Nephron progenitor cell (in vitro differentiated cells): Measurements from ENCODE around the gene SPDYE4.

Experiments used
- DNase-seq: peaks from one replicate; pipeline ENCODE4 v3.0.0; 2021
- H3K27ac Mint-ChIP-seq: 2 replicates; pipeline ENCODE4 v1.8.0; 2021; ENCODE audit warnings: mild to moderate bottlenecking, moderate library complexity, mixed read lengths
- H3K27me3 Mint-ChIP-seq: 2 replicates; pipeline ENCODE4 v1.8.0; 2021; ENCODE audit warnings: mild to moderate bottlenecking, low read depth, mixed read lengths; ENCODE audit not compliant: poor library complexity
- H3K36me3 Mint-ChIP-seq: 2 replicates; pipeline ENCODE4 v1.8.0; 2021; ENCODE audit warnings: low read depth, mixed read lengths
- H3K4me1 Mint-ChIP-seq: 2 replicates; pipeline ENCODE4 v1.8.0; 2021; ENCODE audit warnings: mixed read lengths
- H3K4me3 Mint-ChIP-seq: 2 replicates; pipeline ENCODE4 v1.8.0; 2021; ENCODE audit warnings: mild to moderate bottlenecking, moderate library complexity, mixed read lengths
- H3K9me3 Mint-ChIP-seq: 2 replicates; pipeline ENCODE4 v1.8.0; 2021; ENCODE audit warnings: mild to moderate bottlenecking, moderate library complexity, mixed read lengths
- CTCF ChIP-seq: fragments of 200-600 bp; sonication (generic); IDR thresholded peaks from 2 replicates; pipeline ENCODE4 v1.5.0; 2021; ENCODE audit warnings: antibody characterized with exemption

SPDYE4 gene

GRCh38 chr17:8726941-8727555 lies 31.3 kb downstream of the SPDYE4 start:
- H3K4me1 Mint-ChIP-seq: peaks cover 16% of the 10 kb centered on the region
- TF ChIP-seq CTCF: no peak
- H3K27ac Mint-ChIP-seq: no peak overlapping the region
- no peaks in the 10 kb centered on the region for H3K9me3 Mint-ChIP-seq
- no peak overlapping the region for H3K4me3 Mint-ChIP-seq
- DNase-seq: no peak
- H3K36me3 Mint-ChIP-seq: no peaks in the 10 kb centered on the region
- H3K27me3 Mint-ChIP-seq: peaks cover 5% of the 10 kb centered on the region

GRCh38 chr17:8725881-8726876 lies 32.2 kb downstream of the SPDYE4 start:
- no peaks in the 10 kb centered on the region for H3K36me3 Mint-ChIP-seq
- no peak overlapping the region for H3K4me3 Mint-ChIP-seq
- DNase-seq: no peak
- H3K4me1 Mint-ChIP-seq: peaks cover 22% of the 10 kb centered on the region
- H3K9me3 Mint-ChIP-seq: no peaks in the 10 kb centered on the region
- H3K27me3 Mint-ChIP-seq: peaks cover 5% of the 10 kb centered on the region
- no peak for TF ChIP-seq CTCF
- peak overlapping the region; percentile 79 for H3K27ac Mint-ChIP-seq

- Mint-ChIP-seq H3K4me1 (peaks cover 23% of the 10 kb centered on the region), H3K4me3 (no peak overlapping the region), H3K9me3 (no peaks in the 10 kb centered on the region), H3K27ac (no peak overlapping the region), H3K27me3 (no peaks in the 10 kb centered on the region), H3K36me3 (no peaks in the 10 kb centered on the region)
- no peak for DNase-seq
- no peak for TF ChIP-seq CTCF
Observed at GRCh38 chr17:8724451-8724850, 33.9 kb downstream of the SPDYE4 start.

GRCh38 chr17:8720596-8720995 lies 37.8 kb downstream of the SPDYE4 start:
- Mint-ChIP-seq H3K36me3 (no peaks in the 10 kb centered on the region), H3K27me3 (no peaks in the 10 kb centered on the region), H3K9me3 (peaks cover 7% of the 10 kb centered on the region), H3K4me3 (no peak overlapping the region), H3K4me1 (peaks cover 19% of the 10 kb centered on the region), H3K27ac (peak overlapping the region; percentile 9)
- no peak for DNase-seq
- no peak for TF ChIP-seq CTCF

GRCh38 chr17:8719291-8720246 lies 38.8 kb downstream of the SPDYE4 start:
- H3K27me3 Mint-ChIP-seq: no peaks in the 10 kb centered on the region
- no peak overlapping the region for H3K4me3 Mint-ChIP-seq
- H3K9me3 Mint-ChIP-seq: peaks cover 9% of the 10 kb centered on the region
- TF ChIP-seq CTCF: no peak
- H3K4me1 Mint-ChIP-seq: peaks cover 17% of the 10 kb centered on the region
- no peak for DNase-seq
- H3K27ac Mint-ChIP-seq: no peak overlapping the region
- H3K36me3 Mint-ChIP-seq: no peaks in the 10 kb centered on the region
